HepG2 (cell line): ENCODE data around the gene AMBRA1. TPM values are rescaled to one million over a fixed set of nuclear protein-coding genes. Genes with fewer than 3 reads are reported as not detected.
A peak's percentile ranks its signal among the peaks of the same experiment; 100 is the strongest.

Source experiments
- ATF1 ChIP-seq: IDR thresholded peaks from 2 replicates; pipeline ENCODE4 v1.6.1; 2016; ENCODE audit warnings: mild to moderate bottlenecking, control low read depth
- CBX5 ChIP-seq: sonication (generic); formaldehyde crosslinking; IDR thresholded peaks from 2 replicates; pipeline ENCODE4 v1.4.0; 2020; ENCODE audit warnings: missing genetic modification reagents, borderline replicate concordance
- HNF4G ChIP-seq, 2 experiments: sonication (generic) in 1 of 2; formaldehyde crosslinking in 1 of 2; IDR thresholded peaks; 2 replicates each; pipeline versions ENCODE4 v1.4.0 to v1.6.1; 2011 to 2020; ENCODE audit warnings: borderline replicate concordance in 2 of 2, low read depth in 2 of 2, mild to moderate bottlenecking in 2 of 2, low read length in 1 of 2, missing genetic modification reagents in 1 of 2, moderate library complexity in 1 of 2
- KLF9 ChIP-seq: IDR thresholded peaks from 2 replicates; pipeline ENCODE4 v1.6.1; 2016; ENCODE audit warnings: low read depth
- MIER2 ChIP-seq: IDR thresholded peaks from 2 replicates; pipeline ENCODE4 v1.6.1; 2016; ENCODE audit warnings: missing biosample characterization, missing genetic modification reagents
- MTA3 ChIP-seq: sonication (generic); formaldehyde crosslinking; IDR thresholded peaks from 2 replicates; pipeline ENCODE4 v1.4.0; 2020; ENCODE audit warnings: missing genetic modification reagents
- MXD3 ChIP-seq: IDR thresholded peaks from 2 replicates; pipeline ENCODE4 v1.6.1; 2016; ENCODE audit warnings: mild to moderate bottlenecking, missing biosample characterization, missing genetic modification reagents
- NONO ChIP-seq, 2 experiments: fragments of 450-650 bp in 1 of 2; sonication (generic) in 1 of 2; formaldehyde crosslinking in 1 of 2; IDR thresholded peaks in 1 of 2; conservative IDR thresholded peaks in 1 of 2; 2 replicates each; pipeline versions ENCODE4 v1.6.1 to v1.8.0; 2017 to 2022; ENCODE audit warnings: mild to moderate bottlenecking in 1 of 2, missing genetic modification reagents in 1 of 2, moderate library complexity in 1 of 2
- PATZ1 ChIP-seq: sonication (generic); formaldehyde crosslinking; IDR thresholded peaks from 2 replicates; pipeline ENCODE4 v1.4.0; 2020; ENCODE audit warnings: missing genetic modification reagents
- PRMT3 ChIP-seq: sonication (generic); formaldehyde crosslinking; IDR thresholded peaks from 2 replicates; pipeline ENCODE4 v1.8.1; 2022; ENCODE audit warnings: low read depth, mild to moderate bottlenecking, moderate library complexity, missing genetic modification reagents, borderline replicate concordance
- SIN3A ChIP-seq: IDR thresholded peaks from 2 replicates; pipeline ENCODE4 v1.6.1; 2011; ENCODE audit warnings: low read depth, mild to moderate bottlenecking, control low read depth, low read length, borderline replicate concordance
- SP4 ChIP-seq: sonication (generic); formaldehyde crosslinking; IDR thresholded peaks from 2 replicates; pipeline ENCODE4 v1.8.1; 2023; ENCODE audit warnings: mild to moderate bottlenecking, missing genetic modification reagents
- TGIF2 ChIP-seq: IDR thresholded peaks from 2 replicates; pipeline ENCODE4 v1.6.1; 2016; ENCODE audit warnings: control low read depth, missing compliant biosample characterization
- ZBTB7B ChIP-seq: sonication (generic); formaldehyde crosslinking; IDR thresholded peaks from 2 replicates; pipeline ENCODE4 v1.4.0; 2020; ENCODE audit warnings: missing genetic modification reagents
- ZFY ChIP-seq: sonication (generic); formaldehyde crosslinking; IDR thresholded peaks from 2 replicates; pipeline ENCODE4 v1.4.0; 2020; ENCODE audit warnings: missing genetic modification reagents
- ZNF205 ChIP-seq: IDR thresholded peaks from 2 replicates; pipeline ENCODE4 v1.6.1; 2018; ENCODE audit warnings: missing biosample characterization, missing genetic modification reagents
- ZNF451 ChIP-seq: sonication (generic); formaldehyde crosslinking; IDR thresholded peaks from 2 replicates; pipeline ENCODE4 v1.5.0; 2020; ENCODE audit warnings: mild to moderate bottlenecking, missing genetic modification reagents
- ZNF563 ChIP-seq: sonication (generic); formaldehyde crosslinking; IDR thresholded peaks from 2 replicates; pipeline ENCODE4 v1.8.0; 2022; ENCODE audit warnings: mild to moderate bottlenecking, moderate library complexity, missing genetic modification reagents
- ZNF709 ChIP-seq: sonication (generic); formaldehyde crosslinking; IDR thresholded peaks from 2 replicates; pipeline ENCODE4 v1.5.0; 2020; ENCODE audit warnings: mild to moderate bottlenecking, missing genetic modification reagents
- ZNF766 ChIP-seq: sonication (generic); formaldehyde crosslinking; IDR thresholded peaks from 2 replicates; pipeline ENCODE4 v1.5.0; 2020; ENCODE audit warnings: missing genetic modification reagents, borderline replicate concordance
- ZNF850 ChIP-seq: sonication (generic); formaldehyde crosslinking; conservative IDR thresholded peaks from 2 replicates; pipeline ENCODE4 v1.9.0; 2021; ENCODE audit warnings: mild to moderate bottlenecking, missing genetic modification reagents
- ZSCAN20 ChIP-seq: sonication (generic); formaldehyde crosslinking; IDR thresholded peaks from 2 replicates; pipeline ENCODE4 v1.4.0; 2020; ENCODE audit warnings: missing genetic modification reagents, mild to moderate bottlenecking, borderline replicate concordance
- polyA plus RNA-seq, 8 experiments: library from polyadenylated mRNA; depleted of rRNA in 3 of 8; stranded (reverse) in 7 of 8; unstranded in 1 of 8; fragments of >200 nt; fragmentation: Illumina TruSeq in 4 of 8; extraction: Trizol in 4 of 8; gene quantifications; 2 replicates each; pipeline versions ENCODE4 v1.2.1 to v1.2.3, GENCODE V29; 2011 to 2016; ENCODE audit warnings: low read depth in 4 of 8, missing spikeins in 1 of 8, mixed read lengths in 1 of 8; ENCODE audit not compliant: insufficient read depth in 1 of 8
- total RNA-seq, 5 experiments: library from RNA; depleted of rRNA; stranded (reverse); fragments of >200 nt; fragmentation: Illumina TruSeq; extraction: Trizol; gene quantifications; 2 replicates each; pipeline ENCODE4 v1.2.3, GENCODE V29; 2016; ENCODE audit warnings: low read depth in 1 of 5
- TF ChIP-seq, protein P1 (sequence below): sonication (generic); formaldehyde crosslinking; IDR thresholded peaks from 2 replicates; pipeline ENCODE4 v1.4.0; 2020; ENCODE audit warnings: mild to moderate bottlenecking, low read depth, missing genetic modification reagents
- TF ChIP-seq, protein P2 (sequence below): sonication (generic); formaldehyde crosslinking; IDR thresholded peaks from 2 replicates; pipeline ENCODE4 v1.4.0; 2020; ENCODE audit warnings: missing genetic modification reagents
- TF ChIP-seq, protein P3 (sequence below): sonication (generic); formaldehyde crosslinking; IDR thresholded peaks from 2 replicates; pipeline ENCODE4 v1.4.0; 2020; ENCODE audit warnings: missing genetic modification reagents

The AMBRA1 gene
- total and polyA plus RNA-seq, 2 of the 13 experiments (the other 11 are each of a cell fraction or from before 2014, with no cell fraction given) = 15.7 to 26.0 TPM

DNA sequence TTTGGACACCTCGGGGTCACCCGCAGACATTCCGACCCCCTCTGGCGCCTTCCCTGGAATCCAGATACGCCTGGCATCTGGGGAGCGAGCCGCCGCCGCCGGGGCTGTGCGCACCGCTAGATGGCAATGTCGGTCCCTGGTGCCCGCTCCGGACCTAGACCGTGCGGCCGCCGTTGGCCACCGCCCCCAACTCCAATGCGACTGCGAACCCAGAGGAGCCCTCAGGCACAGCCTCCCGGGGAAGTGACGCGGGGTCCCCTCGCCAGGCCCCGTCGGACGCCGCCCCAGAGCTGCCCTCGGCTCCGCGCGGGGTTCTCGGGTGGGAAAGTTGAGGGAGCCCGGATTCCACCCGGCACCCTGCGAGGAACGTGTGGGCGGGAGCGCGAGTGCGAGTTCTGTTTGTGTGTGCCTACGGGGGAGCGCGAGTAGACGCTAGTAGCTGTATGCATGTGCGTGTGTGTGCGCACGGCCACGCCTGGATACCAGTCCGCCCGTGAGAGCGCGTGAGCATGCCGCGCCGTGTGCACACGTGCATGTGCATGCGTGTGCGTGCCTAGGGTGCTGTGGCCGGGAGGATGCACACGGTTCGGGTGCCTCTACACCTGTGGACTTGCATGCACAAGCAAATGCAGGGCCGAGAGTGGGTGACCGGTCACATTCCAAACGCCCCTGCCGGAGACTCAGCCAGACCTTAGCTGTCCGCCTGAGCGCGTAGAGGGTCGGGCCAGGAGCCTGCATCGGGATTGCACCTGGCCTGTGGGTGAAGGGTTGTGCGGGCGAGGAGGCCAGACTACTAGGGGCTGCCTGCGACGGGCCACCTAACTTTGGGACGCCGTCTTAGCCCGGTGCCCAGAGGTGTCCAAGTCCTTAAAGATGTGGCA is 204.1 kb downstream of the AMBRA1 start (continued):
- TF ChIP-seq NONO (IDR thresholded peaks at IDR 0.05) (no peak), NONO (CRISPR knock-in tag; conservative IDR thresholded peaks at IDR 0.05) (no peak), PATZ1 (peak; percentile 27; the same call in 1 of the 2 replicates), ZNF205 (CRISPR knock-in tag) (no peak), SIN3A (no peak), MTA3 (CRISPR knock-in tag) (no peak), ATF1 (CRISPR knock-in tag) (no peak), HNF4G (IDR thresholded peaks at IDR 0.05; ENCODE audit: borderline replicate concordance, low read depth, low read length) (no peak), HNF4G (CRISPR knock-in tag; IDR thresholded peaks at IDR 0.05; ENCODE audit: borderline replicate concordance, low read depth) (no peak), ZFY (CRISPR knock-in tag) (peak; percentile 48; the same call in 1 of the 2 replicates), MXD3 (CRISPR knock-in tag) (0 out of 2 replicates have a peak, but pooled peaks have one; percentile 62), PRMT3 (CRISPR knock-in tag) (no peak), KLF9 (no peak), ZNF766 (CRISPR knock-in tag) (0 out of 2 replicates have a peak, but pooled peaks have one; percentile 28), ZNF563 (peak; percentile 58; the same call in 1 of the 2 replicates), TGIF2 (CRISPR knock-in tag) (0 out of 2 replicates have a peak, but pooled peaks have one; percentile 15), ZNF451 (CRISPR knock-in tag) (no peak), ZBTB7B (CRISPR knock-in tag) (peak; percentile 51; the same call in 1 of the 2 replicates), ZSCAN20 (CRISPR knock-in tag) (no peak), ZNF709 (CRISPR knock-in tag) (peak; percentile 21; the same call in 1 of the 2 replicates), ZNF850 (CRISPR knock-in tag) (0 out of 2 replicates have a peak, but pooled peaks have one; percentile 30), MIER2 (CRISPR knock-in tag) (peak; percentile 87), SP4 (CRISPR knock-in tag) (no peak), CBX5 (CRISPR knock-in tag) (0 out of 2 replicates have a peak, but pooled peaks have one; percentile 44)
- TF ChIP-seq, protein P1, sequence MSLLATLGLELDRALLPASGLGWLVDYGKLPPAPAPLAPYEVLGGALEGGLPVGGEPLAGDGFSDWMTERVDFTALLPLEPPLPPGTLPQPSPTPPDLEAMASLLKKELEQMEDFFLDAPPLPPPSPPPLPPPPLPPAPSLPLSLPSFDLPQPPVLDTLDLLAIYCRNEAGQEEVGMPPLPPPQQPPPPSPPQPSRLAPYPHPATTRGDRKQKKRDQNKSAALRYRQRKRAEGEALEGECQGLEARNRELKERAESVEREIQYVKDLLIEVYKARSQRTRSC (CRISPR knock-in tag) = no peak
- TF ChIP-seq, protein P2, sequence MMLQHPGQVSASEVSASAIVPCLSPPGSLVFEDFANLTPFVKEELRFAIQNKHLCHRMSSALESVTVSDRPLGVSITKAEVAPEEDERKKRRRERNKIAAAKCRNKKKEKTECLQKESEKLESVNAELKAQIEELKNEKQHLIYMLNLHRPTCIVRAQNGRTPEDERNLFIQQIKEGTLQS = no peak
- TF ChIP-seq, protein P3, sequence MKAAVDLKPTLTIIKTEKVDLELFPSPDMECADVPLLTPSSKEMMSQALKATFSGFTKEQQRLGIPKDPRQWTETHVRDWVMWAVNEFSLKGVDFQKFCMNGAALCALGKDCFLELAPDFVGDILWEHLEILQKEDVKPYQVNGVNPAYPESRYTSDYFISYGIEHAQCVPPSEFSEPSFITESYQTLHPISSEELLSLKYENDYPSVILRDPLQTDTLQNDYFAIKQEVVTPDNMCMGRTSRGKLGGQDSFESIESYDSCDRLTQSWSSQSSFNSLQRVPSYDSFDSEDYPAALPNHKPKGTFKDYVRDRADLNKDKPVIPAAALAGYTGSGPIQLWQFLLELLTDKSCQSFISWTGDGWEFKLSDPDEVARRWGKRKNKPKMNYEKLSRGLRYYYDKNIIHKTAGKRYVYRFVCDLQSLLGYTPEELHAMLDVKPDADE (CRISPR knock-in tag) = no peak
